SK-N-MC (cell line): ENCODE measurements around the gene RAP1GAP2.

Experiments
- EZH2 ChIP-seq: fragments of 200-600 bp; sonication (generic); IDR thresholded peaks from one replicate; pipeline ENCODE4 v1.6.1; 2017; ENCODE audit warnings: antibody characterized with exemption
- POLR2AphosphoS5 ChIP-seq: IDR thresholded peaks from 2 replicates; pipeline ENCODE4 v1.6.1; 2012; ENCODE audit warnings: mild to moderate bottlenecking, low read depth, low read length, borderline replicate concordance

DNA sequence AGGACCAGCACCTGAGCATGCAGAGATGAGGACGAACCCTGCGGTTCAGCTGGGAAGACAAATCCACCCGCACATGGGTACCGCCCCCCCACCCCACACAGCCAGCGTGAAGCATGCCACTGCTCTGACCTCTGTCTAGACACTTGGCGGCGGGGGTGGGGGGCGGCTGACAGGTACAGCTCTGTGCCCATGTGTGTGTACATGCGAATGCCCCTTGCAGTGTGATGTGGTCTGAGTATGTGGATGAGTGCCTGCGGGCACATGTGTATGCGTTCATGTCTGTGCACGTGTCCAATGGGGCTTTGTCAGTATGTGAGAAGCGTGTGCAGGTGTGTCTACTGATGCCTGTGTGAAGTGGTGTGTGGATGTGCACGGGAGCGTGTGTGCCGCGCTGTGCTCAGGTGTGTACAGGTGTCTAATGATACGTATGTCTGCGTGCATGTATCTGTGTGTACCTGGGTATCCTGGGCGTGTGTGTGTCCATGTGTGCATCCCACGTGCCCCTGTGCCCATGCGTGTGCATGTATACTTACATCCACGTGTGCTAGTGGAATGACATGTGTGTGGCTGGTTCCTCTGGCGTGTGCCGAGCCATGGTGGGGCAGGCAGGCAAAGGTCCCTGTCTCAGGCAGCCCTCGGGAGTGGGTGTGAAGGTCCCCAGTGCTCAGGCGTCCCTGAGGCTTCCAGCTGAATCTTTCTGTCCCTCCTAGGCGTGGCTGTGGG is 636 bp upstream of the RAP1GAP2 start:
- TF ChIP-seq EZH2 (no peak), POLR2AphosphoS5 (no peak)
